Fibroblast of lung (primary cell): ENCODE measurements around the gene CHSY1. TPM values are rescaled to one million over a fixed set of nuclear protein-coding genes. Genes with fewer than 3 reads are reported as not detected.

Experiments used
- DNase-seq, 2 donors: peaks; one replicate each; pipeline versions ENCODE4 v3.0.0 to v3.0.0-alpha.2; 2010; ENCODE audit warnings: low read depth in 2 of 2
- H2AFZ ChIP-seq: 2 replicates; pipeline ENCODE4 v1.5.1; 2012; ENCODE audit warnings: low read length, control low read depth, inconsistent platforms
- H3K27ac ChIP-seq: 2 replicates; pipeline ENCODE4 v1.5.1; 2011; ENCODE audit warnings: low read length, control low read depth; ENCODE audit not compliant: insufficient read depth
- H3K27me3 ChIP-seq: 2 replicates; pipeline ENCODE4 v1.5.1; 2011; ENCODE audit warnings: mild to moderate bottlenecking, low read length; ENCODE audit not compliant: control insufficient read depth, insufficient read depth
- H3K36me3 ChIP-seq: 2 replicates; pipeline ENCODE4 v1.5.1; 2011; ENCODE audit warnings: low read length; ENCODE audit not compliant: control insufficient read depth, insufficient read depth
- H3K4me1 ChIP-seq: 2 replicates; pipeline ENCODE4 v1.5.1; 2011; ENCODE audit warnings: low read length; ENCODE audit not compliant: control insufficient read depth, insufficient read depth; ENCODE audit errors: extremely low read depth
- H3K4me2 ChIP-seq: 2 replicates; pipeline ENCODE4 v1.5.1; 2011; ENCODE audit warnings: low read length, control low read depth; ENCODE audit not compliant: insufficient read depth; ENCODE audit errors: extremely low read depth
- H3K4me3 ChIP-seq, 4 experiments: fragments of 200-600 bp in 1 of 4; sonication (generic) in 1 of 4; replicated peaks in 1 of 4; 2 replicates each; pipeline ENCODE4 v1.5.1; 2011 to 2016; ENCODE audit warnings: low read length in 4 of 4, low read depth in 3 of 4, mild to moderate bottlenecking in 3 of 4, control low read depth in 2 of 4, inconsistent platforms in 1 of 4, mixed read lengths in 1 of 4; ENCODE audit not compliant: insufficient read depth in 1 of 4; ENCODE audit errors: control extremely low read depth in 1 of 4
- H3K79me2 ChIP-seq: 2 replicates; pipeline ENCODE4 v1.5.1; 2012; ENCODE audit warnings: mild to moderate bottlenecking, low read length, inconsistent platforms; ENCODE audit not compliant: control insufficient read depth, insufficient read depth
- H3K9ac ChIP-seq: 2 replicates; pipeline ENCODE4 v1.5.1; 2011; ENCODE audit warnings: mild to moderate bottlenecking, low read length, control low read depth; ENCODE audit not compliant: insufficient read depth
- H3K9me3 ChIP-seq: 2 replicates; pipeline ENCODE4 v1.5.1; 2012; ENCODE audit warnings: low read depth, low read length; ENCODE audit not compliant: control insufficient read depth, insufficient read depth
- H4K20me1 ChIP-seq: 2 replicates; pipeline ENCODE4 v1.5.1; 2011; ENCODE audit warnings: low read length; ENCODE audit not compliant: control insufficient read depth, insufficient read depth; ENCODE audit errors: extremely low read depth
- EZH2 ChIP-seq: IDR thresholded peaks from 2 replicates; pipeline ENCODE4 v1.5.1; 2012; ENCODE audit warnings: low read length, control low read depth, mild to moderate bottlenecking; ENCODE audit errors: missing control alignments
- polyA plus RNA-seq, 2 donors: library from polyadenylated mRNA; depleted of rRNA in 1 of 2; stranded (reverse) in 1 of 2; unstranded in 1 of 2; fragments of >200 nt; gene quantifications; 2 replicates each; pipeline ENCODE4 v1.2.1, GENCODE V29; 2011 to 2012; ENCODE audit warnings: missing spikeins in 1 of 2
- total RNA-seq: library from RNA; depleted of rRNA; stranded (reverse); fragments of >200 nt; gene quantifications from 2 replicates; pipeline ENCODE4 v1.2.1, GENCODE V29; 2014
- TF ChIP-seq, protein P1 (sequence below), 2 donors: IDR thresholded peaks in 1 of 2; conservative IDR thresholded peaks in 1 of 2; 1 replicate in 1 of 2; 2 replicates in 1 of 2; pipeline ENCODE4 v1.5.1; 2011 to 2012; ENCODE audit warnings: low read length in 2 of 2, control low read depth in 1 of 2, inconsistent platforms in 1 of 2, low read depth in 1 of 2, mild to moderate bottlenecking in 1 of 2

Gene CHSY1
- total and polyA plus RNA-seq, 2 donors (not counting 1 experiment from before 2014, with no cell fraction given), result 28.6 to 57.0 TPM

DNA sequence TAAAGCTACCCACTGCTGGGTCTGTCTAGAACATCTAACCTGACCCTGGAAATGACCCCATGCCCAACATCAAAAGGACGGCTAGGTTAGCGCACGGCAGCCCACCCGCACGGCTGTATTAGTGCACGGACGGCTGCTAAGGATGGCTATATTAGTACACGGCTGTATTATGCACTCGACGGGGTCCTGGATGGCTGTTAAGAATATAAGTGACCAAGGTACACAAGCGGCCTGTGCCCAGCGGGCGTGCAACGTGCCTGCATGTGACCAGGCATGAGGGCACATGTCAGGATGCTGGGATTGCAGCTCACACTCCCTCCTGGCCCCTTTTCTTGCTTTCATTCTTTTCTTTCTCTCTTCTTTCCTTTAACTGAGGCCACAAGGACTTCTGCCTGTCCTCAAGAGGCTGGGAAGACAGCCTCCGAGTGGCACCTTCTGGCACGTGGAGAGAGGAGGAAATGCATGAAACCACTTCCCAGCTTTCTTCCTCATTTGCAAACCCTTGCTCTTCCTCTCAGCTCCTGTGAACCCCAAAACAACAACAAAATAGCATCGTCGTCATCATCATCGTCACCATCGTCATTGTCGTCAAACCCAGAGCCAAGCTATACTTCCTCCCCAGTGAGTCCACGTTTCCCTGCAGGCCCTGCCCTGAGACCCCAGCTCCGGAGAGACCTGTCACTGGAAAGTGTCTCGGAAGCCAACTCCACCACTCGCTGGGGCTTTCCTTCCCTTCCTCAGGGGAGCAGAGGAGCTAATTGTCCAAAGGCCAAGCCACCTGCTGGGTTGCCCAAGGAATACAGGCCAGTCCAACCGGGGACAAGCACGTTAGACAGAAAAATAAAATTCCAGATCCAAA lies 101.8 kb downstream of the CHSY1 start:
- Histone ChIP-seq H3K4me2 (no peak overlapping the region), H3K9me3 (no peaks in the 10 kb centered on the region), H3K79me2 (no peaks in the 10 kb centered on the region), H2AFZ (no peak overlapping the region), H3K27ac (no peak overlapping the region), H3K9ac (no peak overlapping the region), H3K27me3 (no peaks in the 10 kb centered on the region), H4K20me1 (no peaks in the 10 kb centered on the region), H3K4me1 (peaks cover 2% of the 10 kb centered on the region), H3K36me3 (no peaks in the 10 kb centered on the region), H3K4me3 (no peak overlapping the region)
- DNase-seq, result no peak
- TF ChIP-seq, protein P1, sequence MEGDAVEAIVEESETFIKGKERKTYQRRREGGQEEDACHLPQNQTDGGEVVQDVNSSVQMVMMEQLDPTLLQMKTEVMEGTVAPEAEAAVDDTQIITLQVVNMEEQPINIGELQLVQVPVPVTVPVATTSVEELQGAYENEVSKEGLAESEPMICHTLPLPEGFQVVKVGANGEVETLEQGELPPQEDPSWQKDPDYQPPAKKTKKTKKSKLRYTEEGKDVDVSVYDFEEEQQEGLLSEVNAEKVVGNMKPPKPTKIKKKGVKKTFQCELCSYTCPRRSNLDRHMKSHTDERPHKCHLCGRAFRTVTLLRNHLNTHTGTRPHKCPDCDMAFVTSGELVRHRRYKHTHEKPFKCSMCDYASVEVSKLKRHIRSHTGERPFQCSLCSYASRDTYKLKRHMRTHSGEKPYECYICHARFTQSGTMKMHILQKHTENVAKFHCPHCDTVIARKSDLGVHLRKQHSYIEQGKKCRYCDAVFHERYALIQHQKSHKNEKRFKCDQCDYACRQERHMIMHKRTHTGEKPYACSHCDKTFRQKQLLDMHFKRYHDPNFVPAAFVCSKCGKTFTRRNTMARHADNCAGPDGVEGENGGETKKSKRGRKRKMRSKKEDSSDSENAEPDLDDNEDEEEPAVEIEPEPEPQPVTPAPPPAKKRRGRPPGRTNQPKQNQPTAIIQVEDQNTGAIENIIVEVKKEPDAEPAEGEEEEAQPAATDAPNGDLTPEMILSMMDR (conservative IDR thresholded peaks at IDR 0.05 in 1 of 2, IDR thresholded peaks at IDR 0.05 in 1 of 2; ENCODE audit: low read depth in 1 of 2, low read length in 2 of 2), result no peak
- TF ChIP-seq EZH2, result no peak

- H3K4me2 ChIP-seq, result no peak overlapping the region
- H3K9me3 ChIP-seq, result no peaks in the 10 kb centered on the region
- H3K9ac ChIP-seq, result no peak overlapping the region
- no peak overlapping the region for H3K27ac ChIP-seq
- H2AFZ ChIP-seq, result no peak overlapping the region
- TF ChIP-seq, protein P1 (conservative IDR thresholded peaks at IDR 0.05 in 1 of 2, IDR thresholded peaks at IDR 0.05 in 1 of 2; ENCODE audit: low read depth in 1 of 2, low read length in 2 of 2), result no peak
- no peak for TF ChIP-seq EZH2
- no peaks in the 10 kb centered on the region for H3K79me2 ChIP-seq
- H3K27me3 ChIP-seq, result no peaks in the 10 kb centered on the region
- H4K20me1 ChIP-seq, result no peaks in the 10 kb centered on the region
- H3K4me3 ChIP-seq, result no peak overlapping the region
- no peaks in the 10 kb centered on the region for H3K36me3 ChIP-seq
- H3K4me1 ChIP-seq, result peaks cover 2% of the 10 kb centered on the region
- no peak for DNase-seq
Measured at GRCh38 chr15:101148881-101149664, 102.8 kb downstream of the CHSY1 start.

GRCh38 chr15:101148166-101148880 lies 103.5 kb downstream of the CHSY1 start:
- Histone ChIP-seq H3K4me3 (no peak overlapping the region), H2AFZ (no peak overlapping the region), H3K27me3 (no peaks in the 10 kb centered on the region), H3K27ac (no peak overlapping the region), H3K4me2 (no peak overlapping the region), H3K9me3 (no peaks in the 10 kb centered on the region), H3K9ac (no peak overlapping the region), H3K4me1 (peaks cover 2% of the 10 kb centered on the region), H4K20me1 (no peaks in the 10 kb centered on the region), H3K79me2 (no peaks in the 10 kb centered on the region), H3K36me3 (no peaks in the 10 kb centered on the region)
- DNase-seq, result no peak
- no peak for TF ChIP-seq EZH2
- TF ChIP-seq, protein P1 (conservative IDR thresholded peaks at IDR 0.05 in 1 of 2, IDR thresholded peaks at IDR 0.05 in 1 of 2; ENCODE audit: low read depth in 1 of 2, low read length in 2 of 2), result no peak
